WTC11 (cell line): ENCODE measurements around the gene MAGEB17.

Experiments
- CTCF ChIP-seq: fragments of 200-600 bp; IDR thresholded peaks from 2 replicates; pipeline ENCODE4 v1.8.0; 2022; ENCODE audit warnings: antibody characterized with exemption
- HMGXB4 ChIP-seq: sonication (generic); formaldehyde crosslinking; IDR thresholded peaks from 2 replicates; pipeline ENCODE4 v1.8.1; 2023; ENCODE audit warnings: mild to moderate bottlenecking, moderate library complexity, missing genetic modification reagents
- MLX ChIP-seq: sonication (generic); formaldehyde crosslinking; IDR thresholded peaks from 2 replicates; pipeline ENCODE4 v1.8.1; 2023; ENCODE audit warnings: mild to moderate bottlenecking, missing genetic modification reagents, moderate library complexity
- NFYB ChIP-seq: sonication (generic); formaldehyde crosslinking; conservative IDR thresholded peaks from 2 replicates; pipeline ENCODE4 v1.8.0; 2022; ENCODE audit warnings: low read depth, missing genetic modification reagents
- SP1 ChIP-seq: sonication (generic); formaldehyde crosslinking; conservative IDR thresholded peaks from 2 replicates; pipeline ENCODE4 v1.8.1; 2022; ENCODE audit warnings: missing genetic modification reagents
- ZNF121 ChIP-seq: sonication (generic); formaldehyde crosslinking; IDR thresholded peaks from 2 replicates; pipeline ENCODE4 v1.8.0; 2023; ENCODE audit warnings: missing genetic modification reagents

- TF ChIP-seq NFYB (CRISPR knock-in tag) (no peak), CTCF (no peak), HMGXB4 (CRISPR knock-in tag) (no peak), SP1 (CRISPR knock-in tag) (no peak), ZNF121 (CRISPR knock-in tag) (no peak), MLX (CRISPR knock-in tag) (no peak)
These were observed 11.6 kb upstream of the MAGEB17 start for GRCh38 chrX:16155581-16156096.
